Erythroblast (primary cell): ENCODE results near the gene PDE5A.

Source experiments
- GATA1 ChIP-seq: IDR thresholded peaks from 2 replicates; pipeline ENCODE4 v1.6.1; 2011; ENCODE audit warnings: low read depth, mild to moderate bottlenecking, control low read depth, low read length, moderate library complexity
- POLR2A ChIP-seq: IDR thresholded peaks from 2 replicates; pipeline ENCODE4 v1.6.1; 2011; ENCODE audit warnings: mild to moderate bottlenecking, low read length

DNA sequence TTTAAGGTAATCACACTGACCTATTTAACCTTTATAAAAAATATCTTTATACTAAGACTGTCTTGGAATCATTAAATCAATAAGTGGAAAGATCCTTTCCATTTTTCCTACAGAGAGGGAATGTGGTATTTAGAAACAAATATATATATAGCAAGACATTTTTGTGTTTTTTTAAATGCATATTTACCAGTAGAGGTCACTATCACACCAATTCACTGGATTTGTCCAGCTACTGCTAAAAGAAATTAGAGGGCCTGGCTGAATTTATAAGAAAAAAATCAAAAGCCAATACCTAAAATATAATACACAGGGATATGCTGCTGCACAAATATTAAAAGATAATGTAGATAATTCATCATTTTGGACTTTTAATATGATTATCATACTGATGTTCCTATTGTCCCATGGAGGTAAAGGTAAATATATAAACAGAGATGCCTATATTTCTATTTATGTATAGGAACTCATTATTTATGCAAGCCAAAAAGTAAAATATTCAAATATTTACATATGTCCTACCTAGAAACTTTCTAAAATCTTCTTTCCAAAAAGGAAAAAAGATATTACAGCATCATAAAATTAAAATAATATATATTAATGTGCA, 69.5 kb downstream of the PDE5A start:
- TF ChIP-seq POLR2A (no peak), GATA1 (no peak)
